LNCAP (cell line): ENCODE measurements around the gene KCNQ5.

Experiments
- TF ChIP-seq, protein P1 (sequence below): fragments of 450-650 bp; IDR thresholded peaks from 2 replicates; pipeline ENCODE4 v1.5.1; 2017; ENCODE audit warnings: mild to moderate bottlenecking

The KCNQ5 gene

DNA sequence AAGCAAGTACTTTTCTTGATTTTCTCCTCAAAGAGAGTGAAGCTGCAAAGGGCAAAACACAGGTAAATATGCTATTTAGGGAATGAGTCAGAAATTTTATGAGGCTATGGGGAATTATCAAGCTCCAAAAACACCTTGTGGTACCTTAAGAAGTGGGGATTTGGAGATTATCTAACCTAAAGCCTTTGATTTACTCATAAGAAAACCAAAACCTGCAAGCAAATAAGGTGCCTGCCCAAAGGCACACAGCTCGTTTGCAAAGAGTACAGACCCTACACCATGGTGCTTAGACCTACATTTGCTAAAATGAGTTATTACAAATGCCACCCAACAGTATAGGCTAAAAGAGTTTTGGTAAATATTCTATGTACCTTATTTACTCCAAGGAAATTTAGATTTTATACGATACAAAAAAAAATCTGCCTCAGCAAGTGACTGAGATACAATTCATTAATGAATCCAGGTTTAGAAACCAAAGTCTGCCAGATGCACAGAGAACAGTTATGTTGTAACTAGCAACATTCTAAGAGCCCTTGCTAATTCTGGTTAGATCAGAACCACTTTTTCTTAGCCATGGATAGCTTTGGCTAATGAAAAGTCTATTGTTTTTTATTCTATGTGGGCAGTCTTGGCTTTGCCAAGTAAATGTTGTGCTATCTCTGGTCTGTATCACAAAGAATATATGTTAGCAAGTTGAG lies 501.9 kb downstream of the KCNQ5 start:
- TF ChIP-seq, protein P1, sequence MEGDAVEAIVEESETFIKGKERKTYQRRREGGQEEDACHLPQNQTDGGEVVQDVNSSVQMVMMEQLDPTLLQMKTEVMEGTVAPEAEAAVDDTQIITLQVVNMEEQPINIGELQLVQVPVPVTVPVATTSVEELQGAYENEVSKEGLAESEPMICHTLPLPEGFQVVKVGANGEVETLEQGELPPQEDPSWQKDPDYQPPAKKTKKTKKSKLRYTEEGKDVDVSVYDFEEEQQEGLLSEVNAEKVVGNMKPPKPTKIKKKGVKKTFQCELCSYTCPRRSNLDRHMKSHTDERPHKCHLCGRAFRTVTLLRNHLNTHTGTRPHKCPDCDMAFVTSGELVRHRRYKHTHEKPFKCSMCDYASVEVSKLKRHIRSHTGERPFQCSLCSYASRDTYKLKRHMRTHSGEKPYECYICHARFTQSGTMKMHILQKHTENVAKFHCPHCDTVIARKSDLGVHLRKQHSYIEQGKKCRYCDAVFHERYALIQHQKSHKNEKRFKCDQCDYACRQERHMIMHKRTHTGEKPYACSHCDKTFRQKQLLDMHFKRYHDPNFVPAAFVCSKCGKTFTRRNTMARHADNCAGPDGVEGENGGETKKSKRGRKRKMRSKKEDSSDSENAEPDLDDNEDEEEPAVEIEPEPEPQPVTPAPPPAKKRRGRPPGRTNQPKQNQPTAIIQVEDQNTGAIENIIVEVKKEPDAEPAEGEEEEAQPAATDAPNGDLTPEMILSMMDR: no peak

- TF ChIP-seq, protein P1: peak; percentile 96
Measured at GRCh38 chr6:73129653-73130443, 508.0 kb downstream of the KCNQ5 start.

DNA sequence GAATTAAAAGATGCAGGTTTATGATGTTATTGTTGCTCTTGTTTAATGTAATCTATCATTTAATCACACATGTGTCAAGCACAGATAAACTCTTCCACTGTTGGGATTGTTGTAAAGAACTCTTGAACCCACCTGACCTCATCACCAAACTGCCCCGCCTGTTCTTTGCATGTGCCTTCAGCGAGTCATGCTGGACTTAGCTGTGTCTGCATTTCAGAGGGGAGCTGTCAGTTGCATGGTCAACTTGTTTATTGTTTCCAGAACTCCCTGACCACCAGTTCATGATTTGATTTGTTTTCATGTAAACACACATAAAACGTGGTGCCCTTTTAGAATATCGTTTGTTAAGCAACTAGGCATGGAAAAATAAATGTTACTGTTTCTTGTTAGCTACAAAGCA lies 509.8 kb downstream of the KCNQ5 start:
- TF ChIP-seq, protein P1: no peak

DNA sequence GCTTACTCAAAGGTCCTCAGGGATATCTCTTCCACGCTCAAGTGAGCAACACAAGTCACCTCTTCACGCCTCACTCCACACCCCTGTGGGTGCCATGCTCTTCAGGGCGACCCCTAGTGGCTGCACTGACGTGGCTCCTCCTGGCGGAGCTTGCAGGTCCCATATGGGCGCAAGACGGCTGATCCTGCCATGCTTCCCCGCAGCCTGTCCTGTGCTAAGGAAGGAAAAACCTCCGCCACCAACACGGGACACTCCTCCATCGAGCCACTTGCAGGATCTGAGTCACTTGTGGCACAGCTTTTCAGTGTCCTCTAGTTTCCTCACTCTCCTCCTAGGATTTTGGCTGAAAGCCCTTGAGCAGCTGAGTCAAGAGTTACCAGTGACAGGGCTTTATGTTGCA lies 512.7 kb downstream of the KCNQ5 start:
- TF ChIP-seq, protein P1: no peak; the same call in 1 of the 2 replicates

DNA sequence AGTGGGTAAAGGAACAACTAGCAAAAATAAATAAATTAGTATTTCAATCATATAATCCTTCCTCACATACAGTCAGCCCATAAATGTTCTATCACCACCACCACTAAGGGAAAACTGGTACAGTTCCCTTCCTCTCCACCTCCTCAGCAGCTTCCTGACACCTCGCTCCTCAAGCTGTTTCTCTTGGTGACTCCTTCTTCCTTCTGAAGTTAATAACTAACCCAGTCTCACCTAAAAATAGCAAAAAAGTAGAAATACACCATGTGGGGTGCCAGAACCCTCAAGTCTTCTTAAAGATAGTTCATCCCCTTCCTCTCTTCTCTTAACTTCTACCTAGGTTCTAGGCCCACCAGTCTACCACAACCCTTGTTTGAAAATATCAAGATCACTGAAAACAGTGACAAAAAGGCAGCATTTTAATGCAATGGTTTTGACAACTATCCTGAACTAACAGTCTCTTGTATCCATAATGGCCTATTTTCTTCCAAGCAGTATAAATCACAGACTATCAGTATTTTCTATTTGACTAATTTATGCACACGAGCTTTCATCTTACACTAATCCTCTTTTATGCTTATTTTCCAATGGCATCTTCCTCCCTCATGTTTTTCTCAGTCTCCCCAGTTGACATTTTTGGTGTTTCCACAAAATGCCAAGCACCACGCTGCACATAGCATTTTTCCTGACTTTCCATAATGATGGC lies 518.0 kb downstream of the KCNQ5 start:
- TF ChIP-seq, protein P1: no peak

- TF ChIP-seq, protein P1: no peak
Measured at GRCh38 chr6:73143551-73143950, 521.7 kb downstream of the KCNQ5 start.

DNA sequence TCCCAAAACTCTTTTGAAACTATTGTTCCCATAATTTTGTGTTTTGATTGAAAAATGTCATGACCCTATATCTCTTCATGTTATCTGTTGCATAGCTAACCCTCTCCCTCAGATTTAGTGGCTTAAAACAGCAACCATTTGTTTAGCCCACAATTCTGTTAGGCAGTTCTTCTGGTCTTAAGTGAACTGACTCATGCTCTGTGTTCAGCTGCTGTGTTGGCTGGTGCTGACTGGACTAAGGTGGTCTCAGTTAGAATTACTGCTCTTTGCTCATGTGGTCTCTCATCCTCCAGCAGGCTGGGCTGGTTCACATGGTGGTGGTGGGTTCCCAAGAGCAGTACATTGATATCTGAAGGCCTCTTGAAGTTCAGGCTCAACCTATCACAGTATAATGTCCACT lies 522.7 kb downstream of the KCNQ5 start:
- TF ChIP-seq, protein P1: no peak
